K562 (cell line): Measurements from ENCODE around the gene PLXNB2. TPM values are rescaled to one million over a fixed set of nuclear protein-coding genes. Genes with fewer than 3 reads are reported as not detected.

ENCODE experiments used
- ATAC-seq: fragments of 200-7000 bp; cut with Tn5 transposase; 3 replicates; pipeline ENCODE4 v1.9.1; 2020; ENCODE audit warnings: moderate library complexity
- BruUV-seq: library from RNA; stranded (reverse); fragments of 400-500 nt; replicated peaks from 2 replicates; lab custom pipeline; 2021; lab: Mats Ljungman, UMichigan
- CTCF ChIA-PET: fragments of 300-600 bp; formaldehyde crosslinking; extraction: SDS; loops from one replicate; lab custom pipeline; 2021; ENCODE audit warnings: low intra/inter-chr PET ratio; lab: Yijun Ruan, JAX
- POLR2A ChIA-PET: fragments of 300-600, 350-650 bp; sonication (Branson Sonifier 250); formaldehyde crosslinking; extraction: SDS; loops from one replicate; lab custom pipeline; 2021; ENCODE audit warnings: antibody characterized with exemption, inconsistent platforms; lab: Yijun Ruan, JAX
- DNase-seq, 4 experiments: peaks; one replicate each; pipeline versions ENCODE4 v3.0.0 to v3.0.0-alpha.2; 2011 to 2018; ENCODE audit warnings: low spot score in 3 of 4, mixed read lengths in 3 of 4; ENCODE audit errors: extremely low read depth in 1 of 4
- FAIRE-seq: peaks from 2 replicates; lab custom pipeline; 2011; peaks lifted over from hg19 to GRCh38; lab: Jason Lieb, UNC
- H2AFZ ChIP-seq: 2 replicates; pipeline ENCODE4 v1.6.0; 2011; ENCODE audit warnings: low read depth, low read length, control low read depth, inconsistent platforms
- H3K27ac ChIP-seq: fragments of 200-600 bp; 3 replicates; pipeline ENCODE4 v1.8.0; 2011; ENCODE audit warnings: low read depth, mild to moderate bottlenecking, control low read depth, inconsistent platforms, low read length, moderate library complexity, mixed read lengths; ENCODE audit errors: extremely low read depth
- H3K27me3 ChIP-seq, 2 experiments: fragments of 300-600 bp in 1 of 2; 2 replicates in 1 of 2; 3 replicates in 1 of 2; pipeline versions ENCODE4 v1.6.0 to v1.8.0; 2011; ENCODE audit warnings: inconsistent platforms in 2 of 2, low read length in 2 of 2, mild to moderate bottlenecking in 1 of 2, mixed read lengths in 1 of 2, moderate library complexity in 1 of 2; ENCODE audit not compliant: control insufficient read depth in 2 of 2, insufficient read depth in 2 of 2
- H3K36me3 ChIP-seq: fragments of 300-600 bp; 3 replicates; pipeline ENCODE4 v1.8.0; 2011; ENCODE audit warnings: mild to moderate bottlenecking, low read length, inconsistent platforms; ENCODE audit not compliant: control insufficient read depth, insufficient read depth
- H3K4me1 ChIP-seq, 2 experiments: fragments of 200-600 bp in 1 of 2; replicated peaks in 1 of 2; 2 replicates in 1 of 2; 3 replicates in 1 of 2; pipeline versions ENCODE4 v1.5.1 to v1.8.0; 2011; ENCODE audit warnings: inconsistent platforms in 2 of 2, low read length in 2 of 2, mild to moderate bottlenecking in 1 of 2, mixed read lengths in 1 of 2, moderate library complexity in 1 of 2; ENCODE audit not compliant: control insufficient read depth in 2 of 2, insufficient read depth in 2 of 2
- H3K4me2 ChIP-seq: 2 replicates; pipeline ENCODE4 v1.6.1; 2011; ENCODE audit warnings: low read length, control low read depth, inconsistent platforms, mixed read lengths; ENCODE audit not compliant: insufficient read depth
- H3K4me3 ChIP-seq: fragments of 200-600 bp; sonication (generic), shearing (Covaris generic); 2 replicates; pipeline ENCODE4 v1.5.1; 2016; ENCODE audit warnings: control low read depth, inconsistent platforms
- H3K79me2 ChIP-seq: fragments of 200-600 bp; 3 replicates; pipeline ENCODE4 v1.8.0; 2011; ENCODE audit warnings: low read length, inconsistent platforms; ENCODE audit not compliant: control insufficient read depth, insufficient read depth
- H3K9ac ChIP-seq, 2 experiments: 2 replicates each; pipeline versions ENCODE4 v1.6.0 to v1.6.1; 2011; ENCODE audit warnings: low read depth in 2 of 2, low read length in 2 of 2, control low read depth in 1 of 2, inconsistent platforms in 1 of 2, mild to moderate bottlenecking in 1 of 2, mixed read lengths in 1 of 2; ENCODE audit not compliant: insufficient read depth in 1 of 2
- H3K9me1 ChIP-seq: one replicate; pipeline ENCODE4 v1.6.0; 2011; ENCODE audit warnings: inconsistent platforms, mild to moderate bottlenecking, low read length, moderate library complexity; ENCODE audit not compliant: control insufficient read depth, insufficient read depth
- H3K9me3 ChIP-seq: replicated peaks from 2 replicates; pipeline ENCODE4 v1.5.1; 2011; ENCODE audit warnings: low read depth, low read length, inconsistent platforms; ENCODE audit not compliant: control insufficient read depth, insufficient read depth
- H4K20me1 ChIP-seq: replicated peaks from 2 replicates; pipeline ENCODE4 v1.6.1; 2011; ENCODE audit warnings: low read length, inconsistent platforms, mixed read lengths; ENCODE audit not compliant: control insufficient read depth, insufficient read depth
- FOXA3 ChIP-seq, 2 experiments: fragments of 450-650 bp in 1 of 2; sonication (generic) in 1 of 2; formaldehyde crosslinking; IDR thresholded peaks in 1 of 2; conservative IDR thresholded peaks in 1 of 2; 2 replicates each; pipeline versions ENCODE4 v1.4.0 to v1.8.0; 2020 to 2022; ENCODE audit warnings: mild to moderate bottlenecking in 2 of 2, missing genetic modification reagents in 1 of 2
- PHF21A ChIP-seq: fragments of 450-650 bp; IDR thresholded peaks from 2 replicates; pipeline ENCODE4 v1.6.1; 2017; ENCODE audit warnings: low read depth, borderline replicate concordance
- SREBF2 ChIP-seq: sonication (generic); formaldehyde crosslinking; IDR thresholded peaks from 2 replicates; pipeline ENCODE4 v1.4.0; 2020; ENCODE audit warnings: mild to moderate bottlenecking, missing genetic modification reagents
- ZBTB1 ChIP-seq: sonication (generic); formaldehyde crosslinking; IDR thresholded peaks from 2 replicates; pipeline ENCODE4 v1.8.1; 2023; ENCODE audit warnings: missing genetic modification reagents, low read depth, mild to moderate bottlenecking, borderline replicate concordance
- WGBS: fragments of 100-300 bp; shearing (Covaris generic); methylation state at CpG from one replicate; pipeline ENCODE4 v1.1.6; 2016; ENCODE audit warnings: low coverage, mixed read lengths; ENCODE audit not compliant: insufficient coverage; ENCODE audit errors: missing lambda C conversion rate; 5-methylcytosine and 5-hydroxymethylcytosine counted together
- in situ Hi-C: fragments of 300-500 bp; cut with MboI; formaldehyde crosslinking; loops from 4 replicates; pipeline ENCODE4 v1.15.0; 2018; ENCODE audit warnings: inconsistent platforms, mixed read lengths
- intact Hi-C: fragments of 100-400 bp; cut with micrococcal nuclease; formaldehyde crosslinking; loops from 2 replicates; pipeline ENCODE4 v1.14.2; 2022
- polyA plus RNA-seq, 8 experiments: library from polyadenylated mRNA; depleted of rRNA in 4 of 8; stranded (reverse) in 5 of 8; unstranded in 3 of 8; fragments of >200 nt; fragmentation: Nextera tagmentation in 2 of 8; fragmentation: Illumina TruSeq in 1 of 8; extraction: Ambion mirVana in 2 of 8; extraction: Trizol in 1 of 8; gene quantifications; 2 replicates each; pipeline versions ENCODE4 v1.2.1 to v1.2.3, GENCODE V29; 2011 to 2014; ENCODE audit warnings: inconsistent platforms in 1 of 8, missing spikeins in 1 of 8
- total RNA-seq, 7 experiments: library from RNA; depleted of rRNA in 6 of 7; stranded (reverse); fragments of >200 nt in 6 of 7; fragmentation: Illumina TruSeq in 2 of 7; extraction: Trizol in 2 of 7; gene quantifications; 2 replicates each; pipeline versions ENCODE4 v1.2.1 to v1.2.3, GENCODE V29; 2011 to 2021; ENCODE audit warnings: low replicate concordance in 1 of 7
- TF ChIP-seq, protein P1 (sequence below): fragments of 450-650 bp; IDR thresholded peaks from 2 replicates; pipeline ENCODE4 v1.6.1; 2018; ENCODE audit not compliant: partially characterized antibody
- TF ChIP-seq, protein P2 (sequence below): fragments of 250-450 bp; sonication (Bioruptor Pico); IDR thresholded peaks from 2 replicates; pipeline ENCODE4 v1.5.0; 2021; ENCODE audit warnings: mild to moderate bottlenecking, borderline replicate concordance

PLXNB2 gene
- total and polyA plus RNA-seq, 9 of the 15 experiments (the other 6 are each of a cell fraction or from before 2014, with no cell fraction given): 0.15 to 45.1 (median 13.6) TPM

DNA sequence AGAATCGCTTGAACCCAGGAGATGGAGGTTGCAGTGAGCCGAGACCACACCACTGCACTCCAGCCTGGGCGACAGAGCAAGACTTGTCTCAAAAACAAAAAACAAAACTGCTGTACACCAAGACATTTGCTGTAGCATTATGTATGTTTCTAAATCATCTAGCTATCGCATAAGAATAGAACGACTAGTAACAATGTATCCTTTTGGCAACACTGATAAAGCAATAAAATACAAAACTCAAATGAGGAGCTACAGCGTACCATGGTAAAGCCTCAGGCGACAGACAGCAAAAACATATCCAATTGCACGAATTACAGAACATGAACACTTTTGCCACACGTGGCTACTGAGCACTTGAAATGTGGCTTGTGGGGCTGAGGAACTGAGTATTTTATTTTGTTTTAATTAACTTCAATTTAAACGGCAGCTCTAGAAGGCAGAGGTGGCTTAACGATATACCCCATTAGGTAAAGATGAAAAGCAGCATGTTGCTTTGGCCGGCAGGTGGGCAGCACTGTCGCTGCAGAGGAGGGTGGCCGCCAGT is 65.0 kb downstream of the PLXNB2 start (continued):
- TF ChIP-seq SREBF2 (CRISPR knock-in tag) (no peak), ZBTB1 (CRISPR knock-in tag) (no peak), FOXA3 (CRISPR knock-in tag; conservative IDR thresholded peaks at IDR 0.05 in 1 of 2, IDR thresholded peaks at IDR 0.05 in 1 of 2) (no peak), PHF21A (no peak)
- TF ChIP-seq, protein P1, sequence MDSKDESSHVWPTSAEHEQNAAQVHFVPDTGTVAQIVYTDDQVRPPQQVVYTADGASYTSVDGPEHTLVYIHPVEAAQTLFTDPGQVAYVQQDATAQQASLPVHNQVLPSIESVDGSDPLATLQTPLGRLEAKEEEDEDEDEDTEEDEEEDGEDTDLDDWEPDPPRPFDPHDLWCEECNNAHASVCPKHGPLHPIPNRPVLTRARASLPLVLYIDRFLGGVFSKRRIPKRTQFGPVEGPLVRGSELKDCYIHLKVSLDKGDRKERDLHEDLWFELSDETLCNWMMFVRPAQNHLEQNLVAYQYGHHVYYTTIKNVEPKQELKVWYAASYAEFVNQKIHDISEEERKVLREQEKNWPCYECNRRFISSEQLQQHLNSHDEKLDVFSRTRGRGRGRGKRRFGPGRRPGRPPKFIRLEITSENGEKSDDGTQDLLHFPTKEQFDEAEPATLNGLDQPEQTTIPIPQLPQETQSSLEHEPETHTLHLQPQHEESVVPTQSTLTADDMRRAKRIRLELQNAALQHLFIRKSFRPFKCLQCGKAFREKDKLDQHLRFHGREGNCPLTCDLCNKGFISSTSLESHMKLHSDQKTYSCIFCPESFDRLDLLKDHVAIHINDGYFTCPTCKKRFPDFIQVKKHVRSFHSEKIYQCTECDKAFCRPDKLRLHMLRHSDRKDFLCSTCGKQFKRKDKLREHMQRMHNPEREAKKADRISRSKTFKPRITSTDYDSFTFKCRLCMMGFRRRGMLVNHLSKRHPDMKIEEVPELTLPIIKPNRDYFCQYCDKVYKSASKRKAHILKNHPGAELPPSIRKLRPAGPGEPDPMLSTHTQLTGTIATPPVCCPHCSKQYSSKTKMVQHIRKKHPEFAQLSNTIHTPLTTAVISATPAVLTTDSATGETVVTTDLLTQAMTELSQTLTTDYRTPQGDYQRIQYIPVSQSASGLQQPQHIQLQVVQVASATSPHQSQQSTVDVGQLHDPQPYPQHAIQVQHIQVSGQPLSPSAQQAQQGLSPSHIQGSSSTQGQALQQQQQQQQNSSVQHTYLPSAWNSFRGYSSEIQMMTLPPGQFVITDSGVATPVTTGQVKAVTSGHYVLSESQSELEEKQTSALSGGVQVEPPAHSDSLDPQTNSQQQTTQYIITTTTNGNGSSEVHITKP: no peak

DNA sequence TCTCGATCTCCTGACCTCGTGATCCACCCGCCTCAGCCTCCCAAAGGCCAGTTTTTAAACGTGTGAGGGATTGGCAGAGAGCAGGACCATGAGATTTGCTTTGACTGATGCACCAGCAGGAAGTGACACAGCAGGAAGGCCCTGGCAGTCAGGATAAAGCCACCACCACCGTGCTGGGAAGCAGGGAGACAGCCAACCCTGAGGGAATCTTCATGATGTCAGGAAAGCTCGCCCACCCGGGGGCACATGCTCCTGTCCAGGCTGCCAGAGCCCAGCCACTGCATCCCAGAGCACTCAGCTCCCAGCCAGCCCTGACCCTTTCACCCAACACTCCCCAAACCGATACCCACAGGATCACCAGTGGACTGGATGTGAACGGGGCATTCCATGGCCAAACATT is 68.7 kb downstream of the PLXNB2 start:
- in situ Hi-C loops: no loop called here
- no peak overlapping the region for H2AFZ ChIP-seq
- ChIA-PET POLR2A (interaction anchor here (0.6 to 0.8 kb wide), 2 partner anchors 21 to 308 kb away, joined by 3 to 4 read pairs; no protein-coding TSS in a partner anchor), CTCF (no interaction called here)
- H3K4me3 ChIP-seq: no peak overlapping the region
- ATAC-seq (no peak), DNase-seq (no peak), FAIRE-seq (no peak)
- H3K27me3 ChIP-seq: no peaks in the 10 kb centered on the region
- no peaks in the 10 kb centered on the region for H3K9me1 ChIP-seq
- BruUV-seq: no TSS peak
- peaks cover 0 to 26% of the 10 kb centered on the region in 2 experiments; a peak in 3 of 5 replicates for H3K4me1 ChIP-seq
- peaks cover 10% of the 10 kb centered on the region for H4K20me1 ChIP-seq
- TF ChIP-seq, protein P2, sequence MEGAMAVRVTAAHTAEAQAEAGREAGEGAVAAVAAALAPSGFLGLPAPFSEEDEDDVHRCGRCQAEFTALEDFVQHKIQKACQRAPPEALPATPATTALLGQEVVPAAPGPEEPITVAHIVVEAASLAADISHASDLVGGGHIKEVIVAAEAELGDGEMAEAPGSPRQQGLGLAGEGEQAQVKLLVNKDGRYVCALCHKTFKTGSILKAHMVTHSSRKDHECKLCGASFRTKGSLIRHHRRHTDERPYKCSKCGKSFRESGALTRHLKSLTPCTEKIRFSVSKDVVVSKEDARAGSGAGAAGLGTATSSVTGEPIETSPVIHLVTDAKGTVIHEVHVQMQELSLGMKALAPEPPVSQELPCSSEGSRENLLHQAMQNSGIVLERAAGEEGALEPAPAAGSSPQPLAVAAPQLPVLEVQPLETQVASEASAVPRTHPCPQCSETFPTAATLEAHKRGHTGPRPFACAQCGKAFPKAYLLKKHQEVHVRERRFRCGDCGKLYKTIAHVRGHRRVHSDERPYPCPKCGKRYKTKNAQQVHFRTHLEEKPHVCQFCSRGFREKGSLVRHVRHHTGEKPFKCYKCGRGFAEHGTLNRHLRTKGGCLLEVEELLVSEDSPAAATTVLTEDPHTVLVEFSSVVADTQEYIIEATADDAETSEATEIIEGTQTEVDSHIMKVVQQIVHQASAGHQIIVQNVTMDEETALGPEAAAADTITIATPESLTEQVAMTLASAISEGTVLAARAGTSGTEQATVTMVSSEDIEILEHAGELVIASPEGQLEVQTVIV (CRISPR knock-in tag): no peak
- WGBS: 77% methylated on average over 6 of the region's 9 CpGs
- intact Hi-C loops: no loop called here
- H3K9me3 ChIP-seq: no peaks in the 10 kb centered on the region; the same call in 1 of the 2 replicates
- no peak overlapping the region for H3K4me2 ChIP-seq
- H3K36me3 ChIP-seq: peaks cover 28% of the 10 kb centered on the region; the same call in 2 of the 3 replicates
- H3K27ac ChIP-seq: no peak overlapping the region
- peak overlapping the region in 1 of 2 experiments; percentile 74; a peak in 2 of 4 replicates for H3K9ac ChIP-seq
- peaks cover 75% of the 10 kb centered on the region for H3K79me2 ChIP-seq
